Measurements from ENCODE around the gene ABHD10.
"Not testable (repeated sequence)": the region's sequence is repeated elsewhere in the genome, so short reads cannot be mapped to it uniquely, and the experiment has no call there.

The ABHD10 gene

DNA sequence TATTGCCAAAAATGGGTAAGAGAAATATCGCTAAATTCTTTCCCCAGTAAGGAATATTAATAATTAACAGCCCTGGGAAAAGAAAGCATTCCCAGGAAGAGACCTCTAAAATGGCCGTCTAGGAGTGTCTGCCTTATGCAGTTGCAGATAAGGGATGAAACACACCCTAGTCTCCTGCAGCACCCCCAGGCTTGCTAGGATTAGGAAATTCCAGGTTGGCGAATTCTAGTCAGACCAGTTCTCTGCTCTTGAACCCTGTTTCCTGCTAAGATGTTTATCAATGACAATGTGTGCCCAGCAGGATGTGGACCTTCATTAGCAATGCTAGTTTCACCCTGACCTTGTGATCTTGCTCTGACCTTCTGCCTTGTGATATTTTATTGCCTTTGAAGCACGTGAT is 58.4 kb downstream of the ABHD10 start:
- not testable (repeated sequence) for DNase-seq

DNA sequence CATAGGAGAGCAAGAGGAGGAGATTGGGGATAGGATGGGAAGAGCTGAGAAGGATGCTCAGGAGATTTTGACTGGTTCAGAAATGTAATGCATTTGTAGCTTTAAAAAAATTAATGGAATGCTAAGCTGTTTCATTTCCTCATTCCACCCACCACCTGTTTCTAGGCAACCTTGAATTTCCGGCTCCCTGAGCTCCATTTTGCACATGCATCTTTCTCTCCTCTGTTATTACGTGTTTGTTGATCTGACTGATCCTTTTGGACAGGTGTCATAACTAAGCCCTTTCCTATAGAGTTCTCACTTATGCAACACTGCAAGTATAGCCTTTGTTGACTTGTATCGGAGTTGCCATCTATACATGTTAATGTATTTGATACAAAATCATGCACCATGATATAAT is 60.0 kb downstream of the ABHD10 start:
- DNase-seq: no peak

- no peak for DNase-seq
Observed at GRCh38 chr3:112041321-112041720, 62.5 kb downstream of the ABHD10 start.

DNA sequence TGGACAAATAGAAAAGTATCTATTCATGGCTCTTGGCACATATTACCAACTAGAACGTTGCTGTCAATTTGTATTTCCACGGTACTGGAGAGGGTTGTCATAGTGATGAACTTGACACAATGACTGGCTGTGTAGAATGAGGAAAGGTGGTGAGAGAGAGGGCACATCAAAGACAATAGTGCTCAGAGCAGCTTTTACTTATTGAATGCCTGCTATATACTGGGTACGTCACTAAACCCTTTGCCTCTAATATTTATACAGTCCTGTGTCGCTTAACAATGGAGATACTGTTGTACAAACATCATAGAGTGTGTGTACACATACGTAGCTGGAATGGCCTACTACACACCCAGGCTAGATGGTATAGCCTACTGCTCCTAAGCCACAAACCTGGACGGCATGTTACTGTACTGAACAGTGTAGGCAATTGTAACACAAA is 64.0 kb downstream of the ABHD10 start:
- no peak for DNase-seq
